CD4-positive, alpha-beta T cell treated with Interleukin-15 for 1 hour (primary cell): ENCODE results near the gene PACSIN2.

ENCODE experiments used
- DNase-seq: peaks from one replicate; pipeline ENCODE4 v3.0.0-alpha.2; 2020

Gene PACSIN2

DNA sequence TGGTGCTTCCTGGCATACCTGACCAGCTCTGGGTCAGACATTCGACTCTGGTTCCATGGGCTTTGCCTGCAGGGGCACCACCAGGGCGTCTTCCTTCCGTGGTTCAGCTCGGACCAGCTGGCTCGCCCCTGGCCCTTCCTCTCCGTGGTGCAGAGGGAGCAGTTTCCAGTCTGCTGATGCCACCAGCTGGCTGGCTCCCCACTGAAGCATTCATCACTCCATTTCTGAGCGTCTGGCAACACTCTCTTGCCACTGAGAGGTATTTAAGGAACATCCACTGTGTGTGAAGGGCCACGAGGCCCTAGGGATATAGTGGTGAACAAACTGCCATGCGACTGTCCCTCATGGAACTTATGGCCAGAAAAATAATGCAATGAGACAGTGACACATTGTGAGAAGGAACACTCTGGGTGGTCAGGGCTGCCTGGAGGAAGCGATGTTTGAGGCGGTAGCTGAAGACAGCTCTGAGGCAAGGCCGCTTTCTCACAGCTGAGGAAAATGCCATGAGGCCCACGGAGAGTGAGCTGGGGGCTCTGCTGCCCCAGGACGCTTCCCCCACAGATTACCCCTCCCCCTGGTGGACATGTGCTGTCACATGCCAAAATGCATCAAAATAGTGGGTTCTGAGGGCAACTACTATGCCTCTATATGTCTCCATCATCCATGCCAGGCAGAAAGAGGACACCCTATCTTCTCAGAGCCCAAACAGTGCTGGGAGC lies 113.0 kb downstream of the PACSIN2 start:
- DNase-seq = no peak

DNA sequence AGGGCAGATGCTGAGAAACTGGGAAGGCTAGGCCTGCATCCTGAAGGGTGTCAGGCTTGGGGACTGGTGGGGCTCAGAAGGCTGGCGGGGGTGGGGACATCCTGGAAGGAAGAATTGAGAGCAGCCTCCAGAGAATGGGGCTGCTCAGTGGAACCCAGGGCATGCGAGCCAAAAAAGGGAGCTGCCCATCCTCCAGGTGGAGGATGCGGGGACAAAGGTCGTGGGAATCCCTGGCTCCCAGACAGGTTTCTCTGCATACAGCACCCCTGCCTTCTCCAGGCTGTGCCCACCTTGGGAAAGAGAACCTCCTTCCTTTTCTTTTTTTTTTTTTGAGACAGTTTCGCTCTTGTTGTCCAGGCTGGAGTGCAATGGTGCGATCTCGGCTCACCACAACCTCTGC lies 117.0 kb downstream of the PACSIN2 start:
- DNase-seq = no peak

DNA sequence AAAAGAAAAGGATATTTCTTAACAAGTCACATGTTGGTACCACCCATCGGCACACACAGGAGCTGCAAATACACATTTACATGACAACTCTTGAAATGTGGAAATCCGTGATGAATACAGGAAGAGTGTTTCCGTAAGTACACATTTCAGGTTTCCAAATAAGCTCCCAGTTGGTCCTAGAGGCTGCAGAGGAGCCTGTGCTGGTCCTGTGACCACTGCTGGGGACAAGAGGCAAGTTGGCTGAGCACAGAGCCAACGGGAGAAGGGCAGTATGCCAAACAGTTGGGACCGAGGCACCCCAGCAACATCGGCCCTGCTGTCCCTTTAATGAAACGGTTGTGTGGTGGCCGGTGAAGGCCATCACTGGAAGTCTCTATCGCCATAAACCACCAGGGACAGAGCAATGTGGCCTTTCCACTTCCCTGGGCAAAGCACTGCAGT lies 119.4 kb downstream of the PACSIN2 start:
- DNase-seq = no peak

DNA sequence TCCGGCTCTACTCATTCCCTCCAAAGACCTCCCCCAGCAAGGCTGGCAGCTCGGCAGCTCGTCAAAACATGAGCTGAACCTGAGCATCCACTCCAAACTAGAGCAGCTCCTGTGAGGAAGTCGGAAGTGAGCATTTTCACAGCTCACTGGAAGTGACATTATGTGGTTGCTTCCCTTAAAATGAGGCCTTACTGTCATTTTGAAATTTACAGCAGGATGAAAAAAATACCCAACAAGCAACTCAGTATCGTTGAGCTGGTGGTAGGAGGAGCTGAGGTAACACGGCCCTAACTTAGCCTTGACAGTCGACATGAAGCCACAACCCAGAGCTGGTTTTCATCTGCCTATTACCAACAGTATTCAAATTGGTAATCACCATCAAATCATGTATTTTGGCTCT lies 119.9 kb downstream of the PACSIN2 start:
- peak; percentile 29 for DNase-seq

DNA sequence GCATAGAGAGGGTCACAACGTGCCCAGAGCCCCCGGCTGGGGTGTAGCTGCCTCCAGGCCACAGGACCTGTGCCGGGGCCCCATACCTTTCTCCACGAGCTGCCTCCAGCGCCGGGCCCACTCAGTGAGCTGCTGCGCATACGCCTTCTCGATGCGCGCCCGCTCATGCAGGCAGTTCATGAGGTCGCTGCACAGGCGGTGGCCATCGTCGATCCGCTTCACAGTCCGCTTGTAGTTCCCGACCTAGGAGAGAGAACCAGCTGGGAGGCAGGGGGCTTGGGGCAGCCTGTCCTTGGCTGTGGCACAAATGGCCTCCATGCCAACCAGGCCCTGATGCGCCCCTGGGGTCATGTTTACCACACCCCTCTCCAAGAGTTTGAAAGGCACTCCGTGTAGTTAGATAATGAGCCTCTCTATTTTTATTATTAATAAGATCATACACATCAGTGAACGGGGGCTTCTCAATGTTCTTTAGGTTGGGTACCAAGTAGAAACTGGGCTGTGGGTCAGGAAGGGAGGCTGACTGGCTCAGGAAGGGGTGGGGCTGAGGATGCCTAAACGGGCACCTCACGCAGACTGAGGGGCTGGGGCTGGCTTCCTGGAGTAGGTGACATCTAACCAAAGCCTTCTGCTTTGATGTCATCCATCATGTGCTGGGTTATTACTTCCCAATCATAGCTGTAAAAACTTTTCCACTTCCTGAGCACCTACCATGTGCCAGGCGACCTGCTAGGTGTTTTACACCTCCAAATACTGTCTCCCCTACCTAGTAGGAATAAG lies 121.4 kb downstream of the PACSIN2 start:
- DNase-seq = no peak

DNA sequence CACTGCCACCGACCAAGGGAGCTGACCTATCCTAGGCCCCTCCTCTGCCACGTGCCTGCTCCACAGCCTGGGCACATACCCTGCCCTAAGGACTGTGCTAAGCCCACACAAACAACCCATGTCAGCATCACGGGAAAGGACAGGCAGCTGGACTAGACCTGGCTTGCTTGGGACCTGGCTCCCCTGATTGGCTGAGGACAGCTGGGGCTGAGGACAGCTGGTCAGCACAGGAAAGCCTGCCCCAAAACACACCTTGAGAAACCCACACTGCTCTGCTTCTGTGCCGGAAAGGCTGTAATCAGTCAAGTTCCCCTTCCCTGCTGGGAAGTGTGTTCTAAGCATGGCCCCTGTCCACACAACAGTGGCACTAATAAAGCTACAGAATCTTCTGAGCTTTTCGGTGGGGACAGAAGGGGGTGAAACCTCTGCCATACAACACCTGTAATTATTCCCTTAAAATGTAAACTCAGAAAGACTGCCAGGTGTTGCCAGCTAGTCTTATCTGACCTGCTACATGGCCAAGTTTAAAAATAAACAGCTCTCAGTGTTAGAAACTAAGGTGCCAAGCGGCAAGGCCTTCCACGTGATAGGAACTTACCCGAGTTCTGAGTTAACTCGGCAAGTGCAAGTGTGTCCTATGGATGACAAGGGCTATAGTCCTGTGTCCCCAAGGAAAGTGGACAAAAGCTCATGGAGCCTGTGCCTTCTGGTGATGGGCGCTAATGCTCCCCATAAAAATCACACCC lies 122.2 kb downstream of the PACSIN2 start:
- no peak for DNase-seq

DNA sequence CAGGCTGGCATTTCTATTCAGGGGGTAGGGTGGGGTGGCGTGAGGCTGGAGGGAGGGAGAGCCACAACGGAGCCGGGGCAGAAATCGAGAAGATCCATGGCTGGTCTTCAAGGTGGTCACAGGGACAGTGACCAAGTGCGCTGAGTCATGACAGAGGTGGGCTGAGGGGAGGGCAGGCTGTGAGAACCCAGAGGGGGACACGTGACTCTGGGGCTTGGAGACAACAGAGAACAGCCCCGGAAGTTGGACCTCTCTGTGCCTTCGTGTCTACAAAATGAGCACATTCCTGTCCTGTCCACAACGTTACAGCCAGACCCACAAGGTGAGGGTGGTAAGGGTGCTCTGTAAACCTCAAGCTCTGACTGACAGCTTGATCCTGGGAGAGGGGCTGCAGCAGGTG lies 122.8 kb downstream of the PACSIN2 start:
- no peak for DNase-seq

DNA sequence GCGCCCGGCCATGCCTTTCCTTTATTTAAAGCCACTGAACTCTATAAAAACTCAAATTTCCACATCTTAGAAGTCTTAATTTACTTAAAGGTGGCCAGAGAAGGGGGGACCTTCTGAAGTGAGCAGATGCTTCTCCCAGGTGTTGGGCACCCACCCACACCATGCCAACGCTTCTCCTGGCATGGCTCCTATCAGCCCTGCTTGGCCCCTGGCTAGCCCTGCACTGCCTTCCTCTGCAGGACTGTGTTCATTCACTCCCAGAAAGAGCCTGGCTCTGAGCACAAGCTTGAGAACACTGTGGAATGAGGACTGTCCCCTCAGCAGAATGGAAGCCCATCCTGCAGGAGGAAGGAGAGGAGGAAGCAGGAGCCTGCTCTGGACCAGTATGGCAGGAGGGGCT lies 123.3 kb downstream of the PACSIN2 start:
- DNase-seq = no peak

DNA sequence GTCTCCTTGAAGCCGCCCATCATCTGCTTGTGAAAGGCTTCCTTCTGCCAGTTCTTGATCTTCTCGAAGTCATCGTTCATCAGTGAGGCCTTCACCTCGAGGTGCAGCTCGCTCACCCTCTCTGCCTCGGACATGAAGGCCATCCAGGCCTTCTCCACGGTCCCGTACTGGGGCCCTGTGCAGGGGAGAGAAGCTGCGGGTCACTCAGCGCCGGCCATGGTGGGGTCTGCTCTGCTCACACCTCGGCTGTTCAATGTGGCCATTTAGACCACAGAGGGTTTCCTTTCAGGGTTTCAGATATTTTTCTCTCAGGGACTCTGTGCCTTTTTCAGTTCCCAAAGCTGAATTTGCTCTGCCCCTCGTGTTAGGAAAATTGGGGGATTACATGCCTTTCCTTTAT lies 123.9 kb downstream of the PACSIN2 start:
- DNase-seq = no peak

DNA sequence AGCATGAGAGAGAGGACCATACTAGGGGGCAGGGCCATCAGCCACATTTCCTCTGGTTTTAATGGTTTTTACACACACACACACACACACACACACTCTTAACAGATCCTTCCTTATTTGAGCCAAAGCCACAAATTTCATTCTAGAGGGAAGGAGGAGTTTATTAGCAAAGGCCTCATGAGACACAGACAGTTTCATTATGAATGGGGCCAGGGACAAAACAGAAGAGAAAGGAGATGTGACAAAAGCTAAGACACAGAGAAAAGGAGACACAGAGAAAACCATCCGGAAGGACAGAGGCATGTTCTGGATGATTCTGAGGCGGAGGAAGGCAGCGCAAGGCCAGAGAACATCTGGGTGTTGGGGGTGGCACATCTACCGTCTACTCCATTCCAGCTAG lies 125.6 kb downstream of the PACSIN2 start:
- DNase-seq = peak; percentile 30

DNA sequence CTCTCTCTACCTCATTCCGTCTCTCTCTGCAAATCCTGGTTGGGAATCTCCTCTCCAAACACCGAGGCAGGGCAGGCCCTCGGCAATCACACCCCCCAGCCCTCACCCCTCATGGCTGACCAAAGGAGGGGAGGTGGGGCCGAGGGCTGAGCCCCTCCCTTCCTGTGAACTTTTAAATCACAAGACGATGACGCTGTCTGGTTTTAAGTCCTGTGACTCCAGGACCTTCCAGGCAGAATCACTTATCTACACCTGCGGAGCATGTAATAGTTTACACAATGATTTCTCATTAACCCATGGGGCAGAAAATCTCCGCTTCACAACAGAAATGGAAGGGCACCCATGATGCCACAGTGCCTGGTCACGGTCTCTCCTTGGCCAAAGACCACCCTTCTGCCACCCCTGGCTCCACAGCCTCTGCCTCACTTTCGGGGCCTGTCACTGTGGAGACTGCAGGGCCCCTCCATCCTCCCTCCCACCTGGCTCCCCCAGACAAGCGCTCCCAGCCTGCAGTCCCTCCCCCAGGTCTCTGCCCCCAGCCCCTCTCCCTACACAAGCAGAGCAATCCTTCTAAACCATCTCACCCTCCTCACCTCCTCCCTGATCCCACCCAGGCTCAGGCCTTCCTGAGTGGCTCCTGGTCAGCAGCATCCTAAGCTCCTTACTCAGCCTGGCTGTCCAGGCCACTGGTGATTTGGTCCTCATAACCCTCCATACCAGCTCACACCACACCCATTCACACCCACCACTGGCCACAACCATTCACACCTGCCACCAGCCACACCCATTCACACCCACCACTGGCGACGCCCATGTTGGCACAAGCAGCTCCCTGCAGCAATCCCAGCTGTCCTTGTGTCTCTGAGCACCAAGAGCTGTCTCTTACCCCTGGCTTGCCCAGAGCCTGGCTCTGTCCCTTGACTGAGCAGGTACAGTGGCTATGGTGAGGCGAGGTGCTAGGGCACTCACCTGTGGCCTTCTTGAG lies 127.1 kb downstream of the PACSIN2 start:
- no peak for DNase-seq

DNA sequence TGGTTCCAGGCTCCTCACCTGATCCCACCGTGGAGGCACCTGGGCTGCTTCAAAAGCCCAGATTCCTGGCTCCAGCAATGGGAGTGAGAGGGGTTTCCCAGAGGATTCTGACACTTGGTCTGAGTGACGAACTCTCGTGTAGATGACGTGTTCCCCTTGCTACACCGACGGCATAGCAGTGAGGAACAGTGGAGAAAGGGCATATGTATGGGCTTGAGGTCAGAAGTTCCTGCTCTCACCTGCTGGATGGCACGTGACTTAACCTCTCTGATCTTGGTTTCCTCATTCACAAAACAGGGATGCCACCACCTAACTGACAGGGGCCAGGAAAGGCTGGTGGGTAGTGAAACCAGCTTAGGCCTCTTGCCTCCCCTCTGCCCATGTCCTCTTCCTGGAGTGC lies 127.8 kb downstream of the PACSIN2 start:
- DNase-seq = no peak

DNA sequence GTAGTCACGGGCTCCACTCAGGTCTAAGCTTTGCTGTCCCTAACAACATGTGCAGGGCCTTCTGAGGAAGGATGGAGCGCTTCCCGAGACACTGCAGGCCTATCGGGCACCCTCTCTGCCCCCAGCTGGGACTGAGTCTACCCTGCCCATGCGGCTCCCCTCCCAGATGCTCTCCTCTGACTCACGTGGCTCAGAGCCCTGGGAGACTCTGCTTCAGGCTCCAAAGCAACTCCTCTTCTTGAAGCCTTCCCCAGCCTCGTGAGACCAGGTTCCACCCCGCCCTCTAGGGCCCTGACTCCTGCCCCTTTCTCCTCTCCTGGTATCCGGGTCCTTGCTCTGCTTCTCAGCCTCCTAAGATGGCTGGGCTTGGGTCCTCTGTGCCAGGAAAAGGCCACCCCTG lies 129.5 kb downstream of the PACSIN2 start:
- DNase-seq = no peak

DNA sequence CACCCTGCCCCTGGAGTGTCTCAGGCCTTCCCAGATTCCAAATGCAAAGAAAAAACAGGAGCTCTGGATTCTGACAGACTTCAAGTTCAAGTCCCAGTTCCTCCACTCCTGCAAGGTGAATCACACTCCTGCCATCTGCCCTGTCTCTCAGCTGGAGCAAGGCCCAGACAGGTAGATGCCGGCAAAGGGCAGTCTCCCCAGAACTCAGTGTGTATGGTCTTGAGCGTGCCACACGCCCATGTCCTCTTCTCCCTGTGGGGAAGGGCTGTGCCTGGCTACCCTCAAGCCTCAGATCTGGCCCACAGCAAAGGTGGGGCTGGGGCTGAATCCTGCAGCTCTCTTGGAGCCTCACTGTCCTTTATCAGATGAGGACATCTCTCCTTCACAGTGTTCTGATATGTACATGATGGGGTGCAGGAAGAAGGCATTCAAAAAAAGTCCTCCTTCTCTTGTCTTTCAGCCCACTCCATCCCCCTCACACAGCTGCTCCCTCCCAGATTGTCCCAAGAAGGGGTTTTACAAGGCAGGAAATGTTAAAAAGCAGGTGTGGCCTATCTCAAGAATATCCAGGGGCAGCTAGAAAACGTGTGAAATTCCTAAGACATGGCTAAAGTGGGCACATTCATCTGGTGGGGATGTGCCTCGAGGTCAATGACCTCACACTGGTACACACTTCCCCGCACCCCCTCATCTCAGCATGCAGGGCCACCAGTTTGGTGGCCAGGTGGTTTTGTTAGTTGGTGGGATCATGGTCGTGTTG lies 130.2 kb downstream of the PACSIN2 start:
- no peak for DNase-seq

DNA sequence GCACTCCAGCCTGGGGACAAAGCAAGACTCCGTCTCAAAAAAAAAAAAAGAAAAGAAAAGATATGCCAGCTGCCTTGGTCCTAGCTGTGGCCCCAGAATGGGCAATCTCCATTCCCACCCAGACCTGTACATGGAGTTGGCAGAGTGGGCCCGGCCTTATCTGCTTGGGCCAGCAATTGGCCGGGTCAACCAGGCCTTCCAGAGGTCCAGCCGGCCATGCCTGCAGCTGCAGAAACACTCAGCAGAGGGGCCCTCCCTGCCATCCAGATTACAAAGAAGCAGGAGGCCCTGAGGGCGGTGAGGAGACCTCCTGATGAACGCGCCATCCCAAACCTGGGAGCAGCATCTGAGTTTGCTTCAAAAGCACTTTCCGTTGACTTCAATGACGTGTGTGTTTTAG lies 131.0 kb downstream of the PACSIN2 start:
- no peak for DNase-seq

DNA sequence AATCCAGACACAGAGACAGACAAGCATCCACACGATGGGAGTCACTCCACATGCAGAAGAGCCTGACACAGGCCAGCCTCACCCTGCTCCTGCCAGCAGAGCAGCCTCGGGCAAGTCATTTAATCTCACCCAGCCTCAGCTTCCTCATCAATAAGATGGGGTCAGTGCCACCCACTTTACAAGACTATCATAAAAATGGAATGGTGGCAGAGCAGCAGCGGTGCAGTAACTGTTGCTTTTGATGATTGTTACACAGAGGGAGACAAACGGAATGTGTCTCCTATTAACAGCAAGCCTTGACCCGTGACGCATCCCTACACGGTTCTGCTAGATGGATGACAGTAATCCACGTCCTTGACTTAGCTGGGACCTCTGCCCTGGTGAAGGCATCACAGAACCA lies 131.8 kb downstream of the PACSIN2 start:
- no peak for DNase-seq

DNA sequence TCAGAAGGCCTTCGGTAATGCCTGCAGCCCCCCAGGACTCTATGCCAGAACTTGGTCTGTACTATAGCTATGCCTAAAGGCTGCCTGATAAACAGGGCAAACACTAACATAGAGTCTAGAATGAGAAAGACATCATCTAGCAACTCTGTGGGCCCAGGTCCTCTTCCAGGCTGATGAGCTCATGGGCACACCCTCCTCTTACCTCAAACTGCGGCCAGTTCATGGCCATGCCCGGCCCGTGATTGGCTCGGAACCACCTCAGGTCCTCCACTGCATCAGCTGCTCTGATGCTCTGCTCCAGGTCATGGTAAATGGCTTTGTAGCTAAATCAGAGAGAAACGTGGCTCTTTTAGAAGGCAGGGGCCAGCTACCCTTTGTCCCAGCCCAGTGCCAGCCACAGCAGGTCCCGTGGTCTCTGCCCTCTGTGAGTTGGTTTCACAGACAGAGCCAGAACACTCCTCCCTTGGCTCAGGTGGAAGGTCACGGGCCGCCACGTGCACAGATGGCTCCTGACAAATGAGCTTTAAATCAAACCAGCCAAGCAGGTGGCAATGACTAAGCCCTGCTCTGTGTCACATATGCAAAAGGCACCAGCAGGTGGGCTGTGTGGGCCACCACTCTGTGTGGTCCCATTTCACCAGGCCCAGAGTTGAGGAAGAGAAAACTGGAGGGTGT lies 132.8 kb downstream of the PACSIN2 start:
- no peak for DNase-seq

DNA sequence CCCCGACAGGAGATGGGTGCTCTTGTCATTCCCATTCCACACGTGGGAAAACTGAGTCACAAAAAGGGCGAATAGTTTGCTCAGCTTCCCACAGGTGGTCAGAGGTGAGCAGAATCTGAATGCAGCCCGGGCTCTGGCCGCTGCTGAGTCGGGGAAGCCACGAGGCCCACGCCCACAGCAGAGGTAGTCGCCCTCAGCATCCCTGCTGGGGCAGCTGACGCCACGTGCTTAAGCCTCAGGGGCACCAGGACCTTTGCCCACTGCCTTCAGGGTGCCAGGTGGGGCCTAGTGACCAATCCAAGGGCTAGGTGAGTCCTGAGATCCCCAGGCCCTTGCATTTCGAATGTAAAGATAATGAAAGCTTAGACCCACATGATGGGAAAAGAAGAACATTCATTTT lies 133.7 kb downstream of the PACSIN2 start:
- DNase-seq = no peak

DNA sequence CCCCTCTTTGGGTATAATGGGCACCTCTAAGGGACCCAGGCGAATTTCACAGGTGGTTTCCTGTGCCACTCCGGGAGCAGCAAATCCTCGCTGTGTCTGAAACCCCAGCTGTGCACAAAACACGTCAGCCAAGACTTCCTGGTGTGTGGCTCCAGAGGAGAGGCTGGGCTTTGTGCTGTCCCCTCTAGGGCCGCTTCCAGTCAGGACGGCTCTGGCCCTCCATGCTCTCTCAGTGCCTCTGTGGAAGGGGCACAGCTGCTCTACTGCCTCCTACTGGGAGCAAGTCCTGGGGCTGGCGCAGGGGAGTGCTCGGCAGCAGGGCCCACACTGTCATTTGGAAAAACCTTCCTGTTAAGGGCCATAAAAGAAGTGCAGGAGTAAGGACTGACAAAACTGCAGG lies 134.1 kb downstream of the PACSIN2 start:
- no peak for DNase-seq

DNA sequence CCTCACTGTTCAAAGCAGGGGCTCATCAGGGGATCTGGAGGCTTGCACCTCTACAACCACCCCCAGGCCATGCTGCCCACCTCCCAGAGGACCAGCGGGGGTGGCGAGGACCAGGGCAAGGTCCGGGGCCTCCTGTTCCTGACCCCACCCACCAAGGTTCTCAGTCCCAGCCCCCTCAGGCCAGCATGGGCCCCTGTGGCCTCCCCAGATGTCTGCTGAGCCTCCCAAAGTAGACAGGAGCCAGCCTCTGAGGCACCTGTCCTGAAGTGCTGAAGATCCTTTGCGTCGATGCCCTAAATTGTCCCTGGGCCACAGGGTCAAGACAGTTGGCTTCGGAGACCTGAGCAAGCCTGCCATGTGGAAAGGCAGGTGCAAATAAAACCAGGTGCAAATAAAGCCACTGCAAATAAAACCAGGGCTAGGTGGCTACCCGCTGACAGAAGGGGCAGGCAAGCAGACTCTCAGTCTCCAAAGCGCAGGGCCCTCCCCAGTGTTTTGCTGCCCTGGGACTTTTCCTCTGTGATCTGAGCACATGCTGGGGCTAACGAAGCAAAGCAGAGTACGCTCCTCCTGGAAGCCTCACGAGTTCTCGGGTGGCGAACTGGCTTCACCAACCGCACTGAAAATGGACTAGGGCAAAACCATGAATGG lies 135.5 kb downstream of the PACSIN2 start:
- DNase-seq = no peak
